ENCODE results near the gene IGFL3. TPM values are rescaled to one million over a fixed set of nuclear protein-coding genes. Genes with fewer than 3 reads are reported as not detected.

The IGFL3 gene
- total and polyA plus RNA-seq, 3 donors from 2014 or later = not detected

GRCh38 chr19:46126086-46126580 is 1.6 kb upstream of the IGFL3 start:
- DNase-seq = no peak
- H3K4me3 ChIP-seq = no peak overlapping the region
- intact Hi-C loops (cut with DNase I; ENCODE audit: low total_unique reads) = no loop called here
- WGBS, 2 donors = 88 to 91% methylated on average over 2 of the region's 2 CpGs
- no peak overlapping the region for H3K27ac ChIP-seq
- no peaks in the 10 kb centered on the region for H3K9me3 ChIP-seq
- no peaks in the 10 kb centered on the region for H3K36me3 ChIP-seq (ENCODE audit: low read depth, missing control alignments)
- H3K27me3 ChIP-seq = no peaks in the 10 kb centered on the region
- no peaks in the 10 kb centered on the region for H3K4me1 ChIP-seq
- no peak for TF ChIP-seq CTCF (IDR thresholded peaks at IDR 0.05)
- TF ChIP-seq POLR2A (IDR thresholded peaks at IDR 0.05) = no peak

DNA sequence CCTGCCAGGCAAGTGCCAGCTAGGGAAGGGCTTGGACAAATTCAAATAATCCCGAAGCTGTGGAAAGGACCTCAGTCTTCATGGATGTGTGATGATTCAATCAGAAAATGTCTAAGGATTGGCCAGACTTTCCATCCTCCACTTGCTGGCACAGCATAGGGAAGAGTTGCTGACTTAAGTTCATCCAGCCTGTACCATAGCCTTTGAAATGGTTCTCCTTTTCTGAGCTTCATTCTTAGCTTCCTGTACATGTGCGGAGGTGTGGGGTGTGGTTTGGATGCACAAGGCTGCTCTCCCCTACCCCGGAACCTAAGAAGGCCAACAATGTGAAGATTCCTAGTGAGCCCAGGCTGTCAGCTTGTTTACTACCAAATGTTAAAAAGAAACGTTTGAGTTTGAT is 959 bp upstream of the IGFL3 start:
- H3K27me3 ChIP-seq = no peaks in the 10 kb centered on the region
- no peaks in the 10 kb centered on the region for H3K36me3 ChIP-seq (ENCODE audit: low read depth, missing control alignments)
- TF ChIP-seq POLR2A (IDR thresholded peaks at IDR 0.05) = no peak
- no peak for TF ChIP-seq CTCF (IDR thresholded peaks at IDR 0.05)
- H3K4me1 ChIP-seq = no peaks in the 10 kb centered on the region
- no peak overlapping the region for H3K4me3 ChIP-seq
- intact Hi-C loops (cut with DNase I; ENCODE audit: low total_unique reads) = no loop called here
- WGBS, 2 donors = 72 to 76% methylated on average over 4 of the region's 4 CpGs
- DNase-seq = no peak
- no peaks in the 10 kb centered on the region for H3K9me3 ChIP-seq
- no peak overlapping the region for H3K27ac ChIP-seq

DNA sequence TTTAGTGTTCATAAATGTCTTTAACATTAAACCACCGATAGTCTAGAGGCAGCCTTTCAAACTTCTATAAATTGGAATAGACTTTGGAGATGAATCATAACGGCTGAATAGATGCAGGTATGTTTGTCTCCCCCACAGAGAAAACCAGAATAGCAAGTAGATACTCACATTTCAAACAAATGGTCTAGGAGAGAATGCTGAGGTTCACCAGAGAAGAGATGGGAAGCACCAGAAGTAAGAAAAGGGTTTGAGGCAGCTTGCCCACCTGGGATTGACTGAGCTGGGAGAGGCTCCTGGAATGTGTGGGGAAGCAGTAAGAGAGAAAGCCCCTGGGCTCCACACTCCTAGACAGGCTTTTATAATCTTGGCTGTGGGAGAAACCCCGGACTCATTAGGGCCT is 6.4 kb downstream of the IGFL3 start:
- H3K9me3 ChIP-seq = no peaks in the 10 kb centered on the region
- no peak overlapping the region for H3K4me3 ChIP-seq
- intact Hi-C loops (cut with DNase I; ENCODE audit: low total_unique reads) = no loop called here
- WGBS, 2 donors = 66 to 75% methylated on average over 3 of the region's 3 CpGs
- no peak overlapping the region for H3K27ac ChIP-seq
- H3K4me1 ChIP-seq = no peaks in the 10 kb centered on the region
- H3K36me3 ChIP-seq (ENCODE audit: low read depth, missing control alignments) = no peaks in the 10 kb centered on the region
- DNase-seq = no peak
- no peaks in the 10 kb centered on the region for H3K27me3 ChIP-seq
- TF ChIP-seq CTCF (IDR thresholded peaks at IDR 0.05) (no peak), POLR2A (IDR thresholded peaks at IDR 0.05) (no peak)

GRCh38 chr19:46116121-46116520 is 8.4 kb downstream of the IGFL3 start:
- DNase-seq = no peak
- Histone ChIP-seq H3K27ac (no peak overlapping the region), H3K4me3 (no peak overlapping the region), H3K9me3 (no peaks in the 10 kb centered on the region), H3K36me3 (ENCODE audit: low read depth, missing control alignments) (no peaks in the 10 kb centered on the region), H3K4me1 (no peaks in the 10 kb centered on the region), H3K27me3 (no peaks in the 10 kb centered on the region)
- WGBS, 2 donors = 78 to 82% methylated on average over 3 of the region's 3 CpGs
- intact Hi-C loops (cut with DNase I; ENCODE audit: low total_unique reads) = no loop called here
- no peak for TF ChIP-seq CTCF (IDR thresholded peaks at IDR 0.05)
- no peak for TF ChIP-seq POLR2A (IDR thresholded peaks at IDR 0.05)

DNA sequence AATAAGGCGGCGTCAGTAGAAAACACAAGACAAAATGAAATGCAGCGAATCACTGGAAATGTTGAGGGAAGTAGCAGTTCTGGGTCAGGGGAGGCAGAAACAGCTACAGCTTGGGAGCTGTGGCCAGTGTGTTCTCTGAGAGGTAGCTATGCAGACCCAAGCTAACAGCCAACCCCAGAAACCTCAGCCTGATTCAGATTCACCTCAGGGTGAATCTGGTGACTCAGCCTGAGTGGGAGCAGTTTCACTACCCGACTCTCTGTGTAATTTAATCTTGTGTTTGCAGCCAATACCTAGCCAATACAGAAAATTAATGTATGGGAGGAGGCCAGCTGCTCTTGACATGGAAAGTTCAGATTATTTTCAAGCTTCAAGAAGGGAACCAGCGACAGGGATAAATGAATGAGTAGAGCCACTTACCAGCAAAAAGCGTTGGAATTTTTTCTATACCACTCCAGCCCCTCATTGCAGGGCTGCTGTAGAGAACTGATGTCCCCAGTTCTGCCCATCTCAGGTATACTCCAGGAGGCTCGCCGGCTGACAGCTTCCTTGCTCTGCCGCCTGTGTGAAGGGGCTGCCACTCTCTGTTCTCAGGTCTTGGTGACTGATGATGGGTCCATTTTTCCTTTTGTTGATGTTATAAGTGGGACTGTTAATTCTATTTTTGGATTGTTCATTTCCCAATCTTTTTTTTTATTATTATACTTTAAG is 8.9 kb downstream of the IGFL3 start:
- no peaks in the 10 kb centered on the region for H3K4me1 ChIP-seq
- no peak for DNase-seq
- no peaks in the 10 kb centered on the region for H3K9me3 ChIP-seq
- WGBS, 2 donors = 76 to 80% methylated on average over 9 of the region's 9 CpGs
- intact Hi-C loops (cut with DNase I; ENCODE audit: low total_unique reads) = no loop called here
- no peak overlapping the region for H3K4me3 ChIP-seq
- no peak overlapping the region for H3K27ac ChIP-seq
- no peak for TF ChIP-seq CTCF (IDR thresholded peaks at IDR 0.05)
- no peak for TF ChIP-seq POLR2A (IDR thresholded peaks at IDR 0.05)
- H3K27me3 ChIP-seq = no peaks in the 10 kb centered on the region
- no peaks in the 10 kb centered on the region for H3K36me3 ChIP-seq (ENCODE audit: low read depth, missing control alignments)
